CD14-positive monocyte (primary cell): ENCODE data around the gene LRP1B. TPM values are rescaled to one million over a fixed set of nuclear protein-coding genes. Genes with fewer than 3 reads are reported as not detected.

Source experiments
- DNase-seq, 3 donors: peaks; one replicate each; pipeline ENCODE4 v3.0.0-alpha.2; 2011 to 2022
- H2AFZ ChIP-seq: 2 replicates; pipeline ENCODE4 v1.6.0; 2012; ENCODE audit warnings: mild to moderate bottlenecking, low read depth, low read length, inconsistent platforms; ENCODE audit not compliant: insufficient read depth, poor library complexity, severe bottlenecking
- H3K27ac ChIP-seq, 2 donors: 1 replicate in 1 of 2; 2 replicates in 1 of 2; pipeline ENCODE4 v1.5.1; 2012 to 2013; ENCODE audit warnings: low read length in 2 of 2, control low read depth in 1 of 2, inconsistent platforms in 1 of 2, low read depth in 1 of 2, mild to moderate bottlenecking in 1 of 2
- H3K27me3 ChIP-seq, 2 donors: one replicate each; pipeline versions ENCODE4 v1.6.0 to v1.6.1; 2011 to 2013; ENCODE audit warnings: low read length in 2 of 2; ENCODE audit not compliant: control insufficient read depth in 2 of 2, insufficient read depth in 2 of 2
- H3K36me3 ChIP-seq, 2 donors: replicated peaks in 1 of 2; 1 replicate in 1 of 2; 2 replicates in 1 of 2; pipeline versions ENCODE4 v1.5.1 to v1.6.1; 2012 to 2013; ENCODE audit warnings: low read length in 2 of 2, control low read depth in 1 of 2, inconsistent platforms in 1 of 2, mild to moderate bottlenecking in 1 of 2; ENCODE audit not compliant: insufficient read depth in 2 of 2, control insufficient read depth in 1 of 2
- H3K4me1 ChIP-seq, 2 donors: 1 replicate in 1 of 2; 2 replicates in 1 of 2; pipeline versions ENCODE4 v1.5.1 to v1.6.1; 2012 to 2013; ENCODE audit warnings: low read length in 2 of 2, control low read depth in 1 of 2, inconsistent platforms in 1 of 2, mild to moderate bottlenecking in 1 of 2, moderate library complexity in 1 of 2; ENCODE audit not compliant: insufficient read depth in 2 of 2, control insufficient read depth in 1 of 2
- H3K4me2 ChIP-seq: replicated peaks from 2 replicates; pipeline ENCODE3; 2012; ENCODE audit warnings: low read length, moderate library complexity, mild to moderate bottlenecking; ENCODE audit not compliant: poor library complexity, severe bottlenecking; ENCODE audit errors: extremely low read depth
- H3K4me3 ChIP-seq, 3 experiments: fragments of 200-600 bp in 1 of 3; sonication (generic) in 1 of 3; replicated peaks in 1 of 3; 1 replicate in 2 of 3; 2 replicates in 1 of 3; pipeline ENCODE4 v1.5.1; 2011 to 2013; ENCODE audit warnings: low read length in 3 of 3, mild to moderate bottlenecking in 3 of 3, control low read depth in 2 of 3, low read depth in 2 of 3, inconsistent platforms in 1 of 3, moderate library complexity in 1 of 3
- H3K79me2 ChIP-seq: 2 replicates; pipeline ENCODE4 v1.6.0; 2012; ENCODE audit warnings: mild to moderate bottlenecking, control low read depth, inconsistent platforms, low read length, moderate library complexity; ENCODE audit not compliant: insufficient read depth
- H3K9ac ChIP-seq: 2 replicates; pipeline ENCODE4 v1.6.0; 2017; ENCODE audit warnings: low read length, mild to moderate bottlenecking; ENCODE audit not compliant: insufficient read depth, poor library complexity, severe bottlenecking
- H3K9me3 ChIP-seq, 2 donors: replicated peaks in 1 of 2; 1 replicate in 1 of 2; 2 replicates in 1 of 2; pipeline versions ENCODE4 v1.5.1 to v1.6.1; 2012 to 2013; ENCODE audit warnings: low read length in 2 of 2, control low read depth in 1 of 2; ENCODE audit not compliant: control insufficient read depth in 1 of 2, insufficient read depth in 1 of 2
- H4K20me1 ChIP-seq: 2 replicates; pipeline ENCODE4 v1.6.0; 2012; ENCODE audit warnings: mild to moderate bottlenecking, low read length, control low read depth, moderate library complexity; ENCODE audit not compliant: insufficient read depth
- H3K27ac Mint-ChIP-seq, 7 donors: one replicate each; pipeline ENCODE4 v1.8.0; 2020; ENCODE audit warnings: mild to moderate bottlenecking in 7 of 7, mixed read lengths in 7 of 7, moderate library complexity in 6 of 7, inconsistent platforms in 2 of 7
- H3K27me3 Mint-ChIP-seq, 3 donors: one replicate each; pipeline ENCODE4 v1.8.0; 2021 to 2022; ENCODE audit warnings: low read depth in 3 of 3, mild to moderate bottlenecking in 3 of 3, mixed read lengths in 3 of 3, moderate library complexity in 3 of 3, inconsistent platforms in 1 of 3
- H3K36me3 Mint-ChIP-seq, 2 donors: one replicate each; pipeline ENCODE4 v1.8.0; 2020; ENCODE audit warnings: mixed read lengths in 2 of 2, inconsistent platforms in 1 of 2, mild to moderate bottlenecking in 1 of 2
- H3K4me1 Mint-ChIP-seq: one replicate; pipeline ENCODE4 v1.8.0; 2020; ENCODE audit warnings: mild to moderate bottlenecking, mixed read lengths
- H3K4me3 Mint-ChIP-seq, 2 donors: one replicate each; pipeline ENCODE4 v1.8.0; 2020; ENCODE audit warnings: mild to moderate bottlenecking in 2 of 2, mixed read lengths in 2 of 2, moderate library complexity in 1 of 2
- H3K9me3 Mint-ChIP-seq, 7 donors: one replicate each; pipeline ENCODE4 v1.8.0; 2020 to 2022; ENCODE audit warnings: mixed read lengths in 7 of 7, mild to moderate bottlenecking in 6 of 7, moderate library complexity in 6 of 7, inconsistent platforms in 2 of 7
- WGBS: methylation state at CpG from one replicate; pipeline ENCODE4 v1.1.5; 2013; ENCODE audit warnings: missing lambda C conversion rate; ENCODE audit not compliant: insufficient coverage; 5-methylcytosine and 5-hydroxymethylcytosine counted together
- intact Hi-C, 2 donors: fragments of 100-400 bp; cut with micrococcal nuclease; formaldehyde crosslinking; loops; one replicate each; pipeline versions ENCODE4 v1.15.0 to v1.15.1; 2023
- polyA plus RNA-seq, 3 donors: library from polyadenylated mRNA; depleted of rRNA in 1 of 3; unstranded in 2 of 3; stranded (reverse) in 1 of 3; fragments of 300-500 nt in 2 of 3; fragments of >200 nt in 1 of 3; fragmentation: Illumina TruSeq in 2 of 3; gene quantifications; 1 replicate in 2 of 3; 2 replicates in 1 of 3; pipeline ENCODE4 v1.2.3, GENCODE V29; 2012 to 2021
- TF ChIP-seq, protein P1 (sequence below): fragments of 200-600 bp; IDR thresholded peaks from one replicate; pipeline ENCODE4 v1.8.0; 2022; ENCODE audit warnings: antibody characterized with exemption, mild to moderate bottlenecking

LRP1B gene
- polyA plus RNA-seq, 3 donors: not detected

DNA sequence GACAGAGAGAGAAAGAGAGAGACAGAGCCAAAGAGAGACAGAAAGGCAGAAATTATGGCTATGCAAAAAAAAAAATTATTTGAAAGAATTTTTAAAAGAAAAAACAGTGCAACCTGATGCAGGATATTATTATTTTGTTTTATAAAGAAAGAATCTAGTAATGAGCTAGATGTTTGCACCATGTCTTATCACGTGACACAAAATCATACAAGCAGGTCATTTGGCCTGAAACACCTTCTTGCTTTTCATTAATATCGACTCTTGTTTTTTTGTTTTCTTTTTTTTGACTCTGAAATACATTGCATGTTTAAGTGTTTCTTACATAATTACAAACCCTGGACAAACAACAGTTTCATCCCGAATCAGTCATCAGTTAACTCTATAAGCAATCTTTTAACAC lies 606.0 kb downstream of the LRP1B start:
- Histone ChIP-seq H3K27me3 (no peaks in the 10 kb centered on the region), H3K4me2 (no peak overlapping the region), H3K27ac (no peak overlapping the region), H2AFZ (no peak overlapping the region), H3K4me1 (no peaks in the 10 kb centered on the region), H4K20me1 (no peaks in the 10 kb centered on the region), H3K9me3 (no peaks in the 10 kb centered on the region), H3K4me3 (no peak overlapping the region), H3K36me3 (no peaks in the 10 kb centered on the region), H3K9ac (no peak overlapping the region), H3K79me2 (no peaks in the 10 kb centered on the region)
- DNase-seq: no peak
- Mint-ChIP-seq H3K9me3 (no peaks in the 10 kb centered on the region), H3K4me3 (no peak overlapping the region), H3K4me1 (no peaks in the 10 kb centered on the region), H3K27ac (no peak overlapping the region), H3K36me3 (no peaks in the 10 kb centered on the region), H3K27me3 (no peaks in the 10 kb centered on the region)
- intact Hi-C loops: no loop called here
- no CpG with 5 or more reads among the region's 3 CpGs for WGBS
- TF ChIP-seq, protein P1, sequence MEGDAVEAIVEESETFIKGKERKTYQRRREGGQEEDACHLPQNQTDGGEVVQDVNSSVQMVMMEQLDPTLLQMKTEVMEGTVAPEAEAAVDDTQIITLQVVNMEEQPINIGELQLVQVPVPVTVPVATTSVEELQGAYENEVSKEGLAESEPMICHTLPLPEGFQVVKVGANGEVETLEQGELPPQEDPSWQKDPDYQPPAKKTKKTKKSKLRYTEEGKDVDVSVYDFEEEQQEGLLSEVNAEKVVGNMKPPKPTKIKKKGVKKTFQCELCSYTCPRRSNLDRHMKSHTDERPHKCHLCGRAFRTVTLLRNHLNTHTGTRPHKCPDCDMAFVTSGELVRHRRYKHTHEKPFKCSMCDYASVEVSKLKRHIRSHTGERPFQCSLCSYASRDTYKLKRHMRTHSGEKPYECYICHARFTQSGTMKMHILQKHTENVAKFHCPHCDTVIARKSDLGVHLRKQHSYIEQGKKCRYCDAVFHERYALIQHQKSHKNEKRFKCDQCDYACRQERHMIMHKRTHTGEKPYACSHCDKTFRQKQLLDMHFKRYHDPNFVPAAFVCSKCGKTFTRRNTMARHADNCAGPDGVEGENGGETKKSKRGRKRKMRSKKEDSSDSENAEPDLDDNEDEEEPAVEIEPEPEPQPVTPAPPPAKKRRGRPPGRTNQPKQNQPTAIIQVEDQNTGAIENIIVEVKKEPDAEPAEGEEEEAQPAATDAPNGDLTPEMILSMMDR: no peak

DNA sequence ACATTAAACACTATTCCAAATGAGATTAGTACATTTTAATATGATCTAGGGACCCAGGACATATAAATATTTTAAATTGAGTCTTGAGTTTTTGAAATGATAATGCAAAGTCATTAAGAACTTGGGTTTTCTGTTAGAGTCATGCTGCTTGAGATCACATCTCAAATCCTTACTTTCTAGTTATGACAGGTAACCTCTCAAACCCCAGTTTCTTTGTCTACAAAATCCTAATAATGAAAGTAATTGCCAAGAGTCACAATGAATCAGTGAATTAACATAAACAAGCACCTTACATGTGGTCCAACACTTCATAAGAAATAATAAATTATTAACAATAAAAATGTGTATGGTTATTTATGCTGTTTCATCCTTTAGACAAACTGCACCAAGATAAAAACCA lies 607.6 kb downstream of the LRP1B start:
- Mint-ChIP-seq H3K4me1 (no peaks in the 10 kb centered on the region), H3K27ac (no peak overlapping the region), H3K9me3 (peaks cover 0 to 2% (median 0%) of the 10 kb centered on the region in 7 donors), H3K4me3 (no peak overlapping the region), H3K27me3 (no peaks in the 10 kb centered on the region), H3K36me3 (no peaks in the 10 kb centered on the region)
- Histone ChIP-seq H3K4me2 (no peak overlapping the region), H4K20me1 (no peaks in the 10 kb centered on the region), H3K79me2 (no peaks in the 10 kb centered on the region), H3K36me3 (no peaks in the 10 kb centered on the region), H3K27ac (no peak overlapping the region), H3K4me1 (no peaks in the 10 kb centered on the region), H2AFZ (no peak overlapping the region), H3K27me3 (no peaks in the 10 kb centered on the region), H3K9me3 (no peaks in the 10 kb centered on the region), H3K9ac (no peak overlapping the region), H3K4me3 (no peak overlapping the region)
- TF ChIP-seq, protein P1: no peak
- intact Hi-C loops: no loop called here
- DNase-seq: no peak
